Caco-2 (cell line): ENCODE measurements around the gene TGFBR2. TPM values are rescaled to one million over a fixed set of nuclear protein-coding genes. Genes with fewer than 3 reads are reported as not detected.

Experiments used
- BruUV-seq: library from RNA; stranded (reverse); fragments of 400-500 nt; replicated peaks from 2 replicates; lab custom pipeline; 2021; lab: Mats Ljungman, UMichigan
- CTCF ChIA-PET: fragments of 300-600 bp; sonication (Branson Sonifier 250); formaldehyde crosslinking; loops from one replicate; lab custom pipeline; 2022; ENCODE audit warnings: antibody characterized with exemption; lab: Charles Lee
- POLR2A ChIA-PET: fragments of 300-600 bp; sonication (Branson Sonifier 250); formaldehyde crosslinking; loops from one replicate; lab custom pipeline; 2022; ENCODE audit warnings: antibody characterized with exemption; lab: Charles Lee
- DNase-seq, 2 experiments: peaks; one replicate each; pipeline versions ENCODE4 v3.0.0 to v3.0.0-alpha.2; 2020 to 2022
- H3K27me3 ChIP-seq: replicated peaks from 2 replicates; pipeline ENCODE4 v1.6.0; 2011; ENCODE audit warnings: low read length; ENCODE audit not compliant: control insufficient read depth, insufficient read depth
- H3K36me3 ChIP-seq: 2 replicates; pipeline ENCODE4 v1.5.1; 2011; ENCODE audit warnings: low read length; ENCODE audit not compliant: control insufficient read depth, insufficient read depth
- H3K4me1 ChIP-seq: fragments of 250-450 bp; sonication (Bioruptor Pico); 2 replicates; pipeline ENCODE4 v1.5.1; 2020; ENCODE audit warnings: mild to moderate bottlenecking
- H3K4me3 ChIP-seq: 2 replicates; pipeline ENCODE4 v1.5.1; 2011; ENCODE audit warnings: low read depth, mild to moderate bottlenecking, control low read depth, low read length
- H3K9me3 ChIP-seq: fragments of 250-450 bp; sonication (Bioruptor Pico); 2 replicates; pipeline ENCODE4 v1.5.1; 2020; ENCODE audit warnings: mild to moderate bottlenecking, moderate library complexity
- H3K27ac Mint-ChIP-seq: one replicate; pipeline ENCODE4 v1.8.0; 2022; ENCODE audit warnings: mixed read lengths; ENCODE audit not compliant: unreplicated experiment
- H3K27me3 Mint-ChIP-seq: one replicate; pipeline ENCODE4 v1.8.0; 2022; ENCODE audit warnings: mixed read lengths; ENCODE audit not compliant: insufficient read depth, unreplicated experiment
- H3K36me3 Mint-ChIP-seq: one replicate; pipeline ENCODE4 v1.8.0; 2022; ENCODE audit warnings: mild to moderate bottlenecking, mixed read lengths; ENCODE audit not compliant: insufficient read depth, unreplicated experiment
- H3K4me1 Mint-ChIP-seq: one replicate; pipeline ENCODE4 v1.8.0; 2022; ENCODE audit warnings: low read depth, mixed read lengths; ENCODE audit not compliant: unreplicated experiment
- H3K4me3 Mint-ChIP-seq: one replicate; pipeline ENCODE4 v1.8.0; 2022; ENCODE audit warnings: mild to moderate bottlenecking, moderate library complexity, mixed read lengths; ENCODE audit not compliant: unreplicated experiment
- H3K9me3 Mint-ChIP-seq: one replicate; pipeline ENCODE4 v1.8.0; 2022; ENCODE audit warnings: mixed read lengths; ENCODE audit not compliant: unreplicated experiment
- intact Hi-C: fragments of 100-400 bp; cut with micrococcal nuclease; formaldehyde crosslinking; loops from one replicate; pipeline ENCODE4 v1.10.0; 2022; ENCODE audit not compliant: unreplicated experiment
- total RNA-seq: library from RNA; stranded (reverse); gene quantifications from 2 replicates; pipeline ENCODE4 v1.2.3, GENCODE V29; 2022
- TF ChIP-seq, protein P1 (sequence below), 2 experiments: fragments of 200-600 bp in 1 of 2; IDR thresholded peaks; 1 replicate in 1 of 2; 2 replicates in 1 of 2; pipeline versions ENCODE4 v1.5.1 to v1.8.0; 2011 to 2022; ENCODE audit warnings: antibody characterized with exemption in 1 of 2, control low read depth in 1 of 2, inconsistent platforms in 1 of 2, low read depth in 1 of 2, low read length in 1 of 2, mild to moderate bottlenecking in 1 of 2, moderate library complexity in 1 of 2; ENCODE audit not compliant: insufficient read depth in 1 of 2, severe bottlenecking in 1 of 2, unreplicated experiment in 1 of 2

Gene TGFBR2
- total RNA-seq, 1 experiment from 2014 or later, result 40.5 TPM

DNA sequence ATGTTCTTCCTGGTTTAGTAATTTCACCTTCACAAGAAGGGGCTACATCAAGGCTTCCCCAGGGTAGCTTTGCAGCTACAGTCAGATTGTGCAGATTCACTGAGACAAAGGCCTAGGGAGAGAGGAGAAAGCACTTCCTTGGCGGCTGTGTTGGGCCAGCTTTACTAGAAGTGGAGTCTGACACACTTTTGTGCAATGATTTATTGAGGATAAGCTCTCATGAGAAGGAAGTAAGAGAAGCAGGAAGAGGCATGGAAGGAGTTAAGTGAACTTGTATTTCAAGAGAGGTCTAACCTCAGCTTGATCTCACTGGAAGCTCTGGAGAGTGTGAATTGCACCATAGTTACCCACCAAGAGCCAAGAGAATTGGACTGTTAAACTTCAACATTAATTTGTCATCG is 78.9 kb downstream of the TGFBR2 start:
- ChIA-PET CTCF (no interaction called here), POLR2A (interaction anchor here (0.6 kb wide), 1 partner anchor 240 kb away, joined by 3 read pairs; no protein-coding TSS in a partner anchor)
- Histone ChIP-seq H3K27me3 (no peaks in the 10 kb centered on the region), H3K4me1 (peaks cover 26% of the 10 kb centered on the region), H3K36me3 (peaks cover 4% of the 10 kb centered on the region), H3K9me3 (no peaks in the 10 kb centered on the region), H3K4me3 (no peak overlapping the region)
- Mint-ChIP-seq H3K9me3 (no peaks in the 10 kb centered on the region), H3K36me3 (peaks cover 81% of the 10 kb centered on the region), H3K27me3 (no peaks in the 10 kb centered on the region), H3K27ac (no peak overlapping the region), H3K4me3 (no peak overlapping the region), H3K4me1 (peaks cover 38% of the 10 kb centered on the region)
- TF ChIP-seq, protein P1, sequence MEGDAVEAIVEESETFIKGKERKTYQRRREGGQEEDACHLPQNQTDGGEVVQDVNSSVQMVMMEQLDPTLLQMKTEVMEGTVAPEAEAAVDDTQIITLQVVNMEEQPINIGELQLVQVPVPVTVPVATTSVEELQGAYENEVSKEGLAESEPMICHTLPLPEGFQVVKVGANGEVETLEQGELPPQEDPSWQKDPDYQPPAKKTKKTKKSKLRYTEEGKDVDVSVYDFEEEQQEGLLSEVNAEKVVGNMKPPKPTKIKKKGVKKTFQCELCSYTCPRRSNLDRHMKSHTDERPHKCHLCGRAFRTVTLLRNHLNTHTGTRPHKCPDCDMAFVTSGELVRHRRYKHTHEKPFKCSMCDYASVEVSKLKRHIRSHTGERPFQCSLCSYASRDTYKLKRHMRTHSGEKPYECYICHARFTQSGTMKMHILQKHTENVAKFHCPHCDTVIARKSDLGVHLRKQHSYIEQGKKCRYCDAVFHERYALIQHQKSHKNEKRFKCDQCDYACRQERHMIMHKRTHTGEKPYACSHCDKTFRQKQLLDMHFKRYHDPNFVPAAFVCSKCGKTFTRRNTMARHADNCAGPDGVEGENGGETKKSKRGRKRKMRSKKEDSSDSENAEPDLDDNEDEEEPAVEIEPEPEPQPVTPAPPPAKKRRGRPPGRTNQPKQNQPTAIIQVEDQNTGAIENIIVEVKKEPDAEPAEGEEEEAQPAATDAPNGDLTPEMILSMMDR (IDR thresholded peaks at IDR 0.05; ENCODE audit: insufficient read depth in 1 of 2, low read depth in 1 of 2, low read length in 1 of 2, severe bottlenecking in 1 of 2, unreplicated experiment in 1 of 2), result no peak
- intact Hi-C loops, result no loop called here
- BruUV-seq, result no TSS peak
- DNase-seq, result no peak

DNA sequence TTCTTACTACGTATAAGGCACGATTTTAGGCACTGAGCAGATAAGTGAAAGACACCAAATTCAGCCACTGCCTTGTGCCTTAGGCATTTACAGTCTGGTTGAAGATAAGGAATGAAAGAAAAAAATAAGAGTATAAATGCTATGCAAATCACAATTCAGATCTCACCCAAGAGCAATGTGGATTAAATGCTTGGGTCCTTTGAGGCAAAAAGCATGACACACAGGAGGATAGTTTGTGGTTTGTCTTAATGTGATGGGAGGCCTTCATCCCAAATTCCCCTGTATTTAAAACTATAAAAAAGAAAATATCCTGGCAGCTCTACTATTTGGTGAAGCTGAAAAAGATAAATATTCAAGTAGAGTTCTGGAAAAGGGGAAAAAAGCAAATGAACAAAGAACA is 79.8 kb downstream of the TGFBR2 start:
- Histone ChIP-seq H3K9me3 (no peaks in the 10 kb centered on the region), H3K4me3 (no peak overlapping the region), H3K4me1 (peaks cover 30% of the 10 kb centered on the region), H3K27me3 (no peaks in the 10 kb centered on the region), H3K36me3 (peaks cover 7% of the 10 kb centered on the region)
- POLR2A ChIA-PET, result no interaction called here
- TF ChIP-seq, protein P1 (IDR thresholded peaks at IDR 0.05; ENCODE audit: insufficient read depth in 1 of 2, low read depth in 1 of 2, low read length in 1 of 2, severe bottlenecking in 1 of 2, unreplicated experiment in 1 of 2), result no peak
- intact Hi-C loops, result no loop called here
- DNase-seq, result no peak
- H3K27ac Mint-ChIP-seq, result no peak overlapping the region
- H3K4me1 Mint-ChIP-seq, result peaks cover 47% of the 10 kb centered on the region
- BruUV-seq, result no TSS peak
- CTCF ChIA-PET, result no interaction called here
- H3K27me3 Mint-ChIP-seq, result no peaks in the 10 kb centered on the region
- H3K4me3 Mint-ChIP-seq, result no peak overlapping the region
- peaks cover 81% of the 10 kb centered on the region for H3K36me3 Mint-ChIP-seq
- no peaks in the 10 kb centered on the region for H3K9me3 Mint-ChIP-seq

DNA sequence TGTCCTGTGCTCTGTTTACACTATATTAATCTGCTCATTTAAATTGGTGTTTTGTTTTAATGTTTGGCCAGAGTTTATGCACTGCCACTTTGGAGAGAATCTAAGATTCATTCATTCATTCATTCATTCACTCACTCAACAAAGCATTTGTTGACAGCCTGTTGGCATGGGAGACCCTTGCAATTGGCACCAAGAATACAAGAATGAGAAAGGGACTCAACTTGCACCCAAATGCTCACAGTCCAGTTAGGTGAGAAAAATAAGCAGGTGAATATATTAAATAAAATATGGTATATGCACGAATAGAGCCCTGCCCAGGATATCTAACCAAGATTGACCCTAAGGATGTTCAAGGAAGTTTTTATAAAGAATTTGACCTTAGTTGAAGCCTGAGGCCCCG is 80.4 kb downstream of the TGFBR2 start:
- TF ChIP-seq, protein P1 (IDR thresholded peaks at IDR 0.05; ENCODE audit: insufficient read depth in 1 of 2, low read depth in 1 of 2, low read length in 1 of 2, severe bottlenecking in 1 of 2, unreplicated experiment in 1 of 2), result no peak
- H3K36me3 Mint-ChIP-seq, result peaks cover 81% of the 10 kb centered on the region

More for the DNA sequence above, 80.4 kb downstream of the TGFBR2 start:
- Mint-ChIP-seq H3K9me3 (no peaks in the 10 kb centered on the region), H3K4me1 (peaks cover 42% of the 10 kb centered on the region), H3K27ac (no peak overlapping the region), H3K4me3 (no peak overlapping the region), H3K27me3 (no peaks in the 10 kb centered on the region)
- DNase-seq, result no peak
- intact Hi-C loops, result no loop called here
- BruUV-seq, result no TSS peak
- Histone ChIP-seq H3K4me1 (peaks cover 30% of the 10 kb centered on the region), H3K4me3 (no peak overlapping the region), H3K9me3 (no peaks in the 10 kb centered on the region), H3K36me3 (peaks cover 11% of the 10 kb centered on the region), H3K27me3 (no peaks in the 10 kb centered on the region)
- POLR2A ChIA-PET, result no interaction called here
- CTCF ChIA-PET, result no interaction called here
